OCI-M2 (cell line): ENCODE data around the gene RPGRIP1L.

ENCODE experiments used
- DNase-seq: peaks from one replicate; lab custom pipeline; 2025; ENCODE audit not compliant: unreplicated experiment; lab: John Stamatoyannopoulos, UW

Gene RPGRIP1L

DNA sequence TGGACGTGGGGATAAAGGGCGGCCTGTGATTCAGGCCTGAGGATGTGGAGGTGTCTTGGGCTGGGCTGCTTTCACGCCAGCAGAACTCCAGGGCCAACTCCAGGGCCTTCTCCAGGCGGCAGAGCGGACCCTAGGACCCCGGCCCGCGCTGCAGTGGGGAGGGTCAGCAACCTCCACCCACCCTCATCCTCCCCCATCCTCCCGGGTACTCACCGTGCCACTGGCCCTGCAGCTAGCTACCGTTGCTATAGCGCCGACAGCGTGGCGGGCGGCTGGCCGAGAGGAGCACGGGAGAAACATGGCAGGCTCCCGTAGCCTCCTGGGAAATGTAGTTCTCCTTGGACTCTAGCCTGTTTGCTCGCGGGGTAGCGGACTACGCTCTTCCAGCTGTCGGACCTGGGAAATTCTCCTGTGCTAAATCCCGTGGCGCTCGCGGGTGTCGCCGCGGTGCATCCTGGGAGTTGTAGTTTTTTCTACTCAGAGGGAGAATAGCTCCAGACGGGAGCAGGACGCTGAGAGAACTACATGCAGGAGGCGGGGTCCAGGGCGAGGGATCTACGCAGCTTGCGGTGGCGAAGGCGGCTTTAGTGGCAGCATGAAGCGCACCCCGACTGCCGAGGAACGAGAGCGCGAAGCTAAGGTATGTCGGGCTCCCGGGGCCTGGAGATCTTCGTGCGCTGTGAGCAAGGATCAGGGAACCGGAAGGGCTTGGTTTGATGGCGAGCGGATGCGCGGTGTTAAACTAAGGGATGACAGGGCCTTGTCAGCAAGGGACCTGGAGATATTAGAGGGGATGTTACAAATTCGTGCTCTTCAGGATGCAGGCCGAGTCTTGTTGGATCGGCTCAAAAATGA lies at the start of gene RPGRIP1L, which contains the start of gene FTO:
RPGRIP1L (minus strand) TSS at position 270 of the 855 bp plus-strand sequence. CDS start 3,136 bp downstream, outside the sequence.
FTO (plus strand) TSS at position 567 of the 855 bp plus-strand sequence.
- DNase-seq = peak; percentile 78

DNA sequence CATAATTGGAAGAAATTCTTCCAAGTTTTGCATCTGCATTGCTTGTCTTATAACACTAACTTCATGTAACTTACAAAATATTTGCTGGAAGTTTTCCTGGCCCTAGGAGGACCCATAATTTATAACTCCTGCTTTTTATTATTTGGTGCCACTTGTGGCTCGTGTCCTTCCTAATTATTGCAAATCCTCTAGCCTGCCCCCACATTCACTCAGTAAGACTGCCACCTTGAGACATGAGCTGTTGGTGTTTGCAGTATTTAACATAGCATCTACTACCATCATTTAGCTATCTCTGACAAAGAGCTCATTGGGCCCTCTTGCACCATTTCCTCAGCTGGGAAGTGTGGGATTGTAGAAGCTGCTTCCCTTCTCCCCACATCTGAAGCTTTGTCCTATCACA lies 49.8 kb upstream of the RPGRIP1L start:
- DNase-seq = no peak

DNA sequence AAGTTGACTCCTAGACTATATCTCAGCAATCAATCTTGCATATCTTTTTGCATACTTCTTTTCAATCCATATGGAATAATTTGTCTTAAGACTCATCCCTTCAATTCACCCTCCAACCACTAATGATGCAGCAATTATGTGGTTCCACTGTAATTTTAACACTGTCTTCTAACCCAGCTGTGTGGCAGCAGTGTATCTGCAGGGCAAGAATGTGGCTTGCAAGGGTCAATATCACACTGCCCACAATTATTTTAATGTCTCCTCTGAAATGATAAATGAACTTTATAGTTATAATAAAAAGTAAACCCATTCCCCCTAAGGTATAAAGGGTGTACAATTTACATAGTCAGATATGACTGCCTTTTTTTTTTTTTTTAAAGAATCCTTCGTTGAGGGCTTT lies 48.9 kb upstream of the RPGRIP1L start:
- DNase-seq = no peak

DNA sequence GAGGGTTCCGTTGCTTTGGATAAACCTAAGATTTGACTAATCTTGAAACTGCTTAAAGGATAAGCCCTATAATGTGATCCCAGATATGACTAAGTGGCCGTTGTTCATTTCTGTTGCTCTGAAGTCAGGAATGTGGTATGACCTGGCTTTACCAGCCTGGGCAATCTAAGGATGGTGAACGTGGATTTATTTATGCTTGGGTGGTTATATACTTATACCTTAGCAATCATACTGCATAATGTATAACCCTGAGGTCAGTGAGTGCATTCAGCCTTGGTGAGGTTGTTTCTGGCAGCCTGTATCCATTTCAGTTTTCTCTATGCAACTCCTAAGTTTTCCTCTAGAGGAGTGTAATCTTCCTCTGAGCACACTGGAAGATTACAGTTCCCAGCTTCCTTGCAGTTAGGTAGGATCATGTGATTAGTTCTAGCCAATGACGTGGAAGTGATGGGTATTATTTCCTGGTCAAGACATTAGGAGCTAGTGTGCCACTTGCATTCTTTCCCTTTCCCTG lies 42.2 kb upstream of the RPGRIP1L start:
- no peak for DNase-seq

DNA sequence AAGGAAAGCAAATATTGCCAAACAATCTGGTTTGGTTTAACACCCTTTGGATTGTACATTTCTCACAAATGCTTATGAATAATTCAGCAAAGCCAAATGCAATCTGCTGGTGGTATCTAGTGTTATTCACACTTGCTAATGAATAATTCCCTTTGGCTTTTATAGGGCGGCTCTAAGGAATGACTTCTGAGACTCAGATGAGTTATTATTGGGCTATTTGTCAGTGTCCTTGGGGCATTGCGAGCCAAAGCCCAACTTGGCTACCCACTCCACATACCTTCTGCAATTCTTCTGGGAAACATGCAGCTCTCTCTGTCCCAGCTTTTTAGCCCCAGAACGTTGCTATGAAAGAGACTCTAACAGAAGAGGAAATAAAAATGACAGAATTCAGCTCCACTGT lies 41.4 kb upstream of the RPGRIP1L start:
- DNase-seq = no peak

DNA sequence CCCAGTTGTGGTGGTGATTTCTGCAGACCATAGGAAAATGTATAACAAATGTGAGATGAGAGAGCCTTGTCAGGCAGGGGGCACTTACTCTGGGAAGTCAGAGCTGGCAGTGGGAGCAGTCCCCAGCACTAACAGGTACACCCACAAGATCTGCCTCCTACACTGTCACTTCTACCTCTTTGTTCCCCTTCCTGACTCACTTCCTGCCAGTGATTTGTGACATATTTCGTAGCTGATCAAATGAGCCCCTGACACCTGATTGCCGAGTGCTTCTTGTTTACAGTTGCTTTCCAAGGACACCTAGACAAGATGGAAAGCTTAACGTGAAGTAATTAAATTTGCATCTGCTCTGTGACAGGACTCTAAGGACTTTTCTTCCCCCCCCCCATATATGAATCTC lies 40.8 kb upstream of the RPGRIP1L start:
- no peak for DNase-seq

DNA sequence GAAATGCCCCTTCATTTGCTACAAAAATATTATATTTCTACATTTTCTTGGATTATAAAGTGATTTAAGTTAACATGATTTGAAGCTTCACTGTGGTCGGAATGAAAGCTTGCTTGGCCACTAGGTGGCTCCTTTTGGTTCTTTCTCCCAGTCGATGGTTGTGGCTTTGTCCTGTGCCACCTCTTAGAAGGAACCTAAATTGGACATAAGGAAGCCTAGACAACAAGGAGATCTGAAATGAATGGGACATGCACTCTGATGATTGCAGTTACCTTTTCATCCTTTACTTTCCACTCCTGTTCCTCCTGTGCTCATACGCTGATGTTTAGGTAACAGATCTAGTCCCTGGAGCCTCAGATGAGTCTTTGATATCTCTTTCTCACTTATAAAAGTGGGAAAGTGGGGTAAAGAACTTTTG lies 39.5 kb upstream of the RPGRIP1L start:
- no peak for DNase-seq

DNA sequence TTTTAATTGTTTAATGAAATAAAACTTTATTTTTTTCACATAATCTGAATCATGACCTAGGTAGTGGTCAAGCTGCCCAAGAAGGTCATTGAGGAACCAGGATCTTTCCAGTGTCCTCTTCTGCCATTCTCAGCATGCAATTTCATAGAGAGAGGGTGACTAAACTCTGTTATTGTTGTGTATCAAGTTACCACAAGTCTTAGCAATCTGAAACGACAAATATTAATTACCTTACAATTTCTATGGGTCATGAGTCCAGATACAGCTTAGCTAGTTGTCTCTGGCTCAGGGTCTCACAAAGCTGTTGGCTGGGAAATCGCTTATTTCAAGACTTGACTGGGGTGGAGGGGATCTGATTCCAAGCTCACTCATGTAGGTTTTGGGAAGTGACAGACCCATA lies 37.9 kb upstream of the RPGRIP1L start:
- no peak for DNase-seq

DNA sequence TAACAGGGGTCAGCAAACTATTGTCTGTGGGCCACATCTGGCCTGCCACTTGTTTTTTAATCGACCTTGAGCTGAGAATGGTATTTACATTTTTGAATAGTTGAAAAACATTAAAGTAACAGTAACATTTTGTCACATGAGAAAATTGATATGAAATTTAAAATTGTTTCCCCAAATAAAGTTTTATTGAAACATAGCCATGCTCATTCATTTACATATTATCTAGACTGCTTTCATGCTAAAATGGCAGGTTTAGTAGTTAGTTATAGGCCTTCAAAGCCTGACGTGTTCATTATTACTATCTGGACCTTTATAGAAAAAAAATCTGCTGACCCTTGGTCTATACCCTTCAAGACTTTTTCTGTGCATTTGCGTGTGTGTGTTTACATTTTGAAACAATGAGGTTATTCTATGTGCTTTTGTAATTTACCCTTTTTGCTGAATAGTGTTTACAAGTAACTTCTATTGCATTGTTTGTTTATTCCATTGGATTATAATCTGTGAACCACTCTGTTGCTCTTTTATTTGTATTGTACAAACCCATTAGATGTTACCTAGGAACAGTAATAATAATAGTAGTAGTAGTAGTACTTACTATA lies 37.4 kb upstream of the RPGRIP1L start:
- DNase-seq = no peak

DNA sequence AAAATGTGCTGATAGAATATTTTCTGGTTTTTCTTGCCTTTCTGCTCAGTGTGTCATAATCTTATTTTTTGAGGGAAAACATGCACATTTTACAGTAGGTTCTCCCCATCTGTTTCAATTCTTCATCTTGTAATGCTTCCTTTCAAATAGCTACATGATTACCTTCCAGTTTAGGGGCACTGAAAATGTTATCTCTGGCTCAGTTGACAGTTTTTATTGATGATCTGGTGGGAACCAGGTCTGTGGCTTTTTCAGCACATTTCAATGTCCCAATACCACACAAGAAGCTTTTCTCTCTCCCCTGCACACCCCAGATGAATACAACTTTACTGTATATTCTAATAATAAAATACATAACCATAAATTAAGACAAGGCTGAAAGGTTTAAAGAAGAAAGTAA lies 36.8 kb upstream of the RPGRIP1L start:
- DNase-seq = no peak

DNA sequence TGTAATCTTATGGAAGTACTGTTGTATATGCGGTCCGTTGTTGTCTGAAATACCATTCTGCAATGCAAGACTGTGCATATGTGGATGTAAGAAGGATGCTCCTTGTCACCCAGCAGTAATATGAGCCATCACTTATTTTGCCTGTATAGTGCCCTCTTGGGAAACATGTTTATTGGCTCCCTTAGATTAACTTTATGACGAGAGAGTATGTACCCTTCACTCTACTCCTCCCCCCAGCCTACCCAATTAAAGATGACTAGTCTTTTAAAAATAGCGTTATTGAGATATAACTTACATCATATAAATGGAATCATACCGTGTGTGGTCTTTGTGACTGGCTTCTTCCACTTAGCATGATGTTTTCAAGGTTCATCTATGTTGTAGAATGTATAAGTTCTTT lies 33.9 kb upstream of the RPGRIP1L start:
- no peak for DNase-seq

DNA sequence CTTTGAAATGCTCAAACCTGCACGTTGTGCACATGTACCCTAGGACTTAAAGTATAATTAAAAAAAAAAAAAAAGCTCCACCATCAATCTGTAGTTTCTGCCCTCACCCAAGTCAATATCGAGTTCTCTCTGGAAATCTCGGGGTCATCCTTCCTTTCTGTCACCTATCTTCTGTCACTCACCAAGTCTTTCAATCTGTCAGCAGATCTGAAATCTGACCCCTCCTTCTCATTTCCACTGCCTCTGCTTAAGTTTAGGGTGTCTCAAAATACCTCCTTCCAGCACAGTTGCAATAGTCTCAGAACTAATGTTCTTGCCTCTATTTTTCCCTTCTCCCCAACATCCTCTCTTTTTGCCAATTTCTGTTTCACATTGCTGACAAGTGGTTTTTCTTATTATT lies 32.6 kb upstream of the RPGRIP1L start:
- DNase-seq = no peak

DNA sequence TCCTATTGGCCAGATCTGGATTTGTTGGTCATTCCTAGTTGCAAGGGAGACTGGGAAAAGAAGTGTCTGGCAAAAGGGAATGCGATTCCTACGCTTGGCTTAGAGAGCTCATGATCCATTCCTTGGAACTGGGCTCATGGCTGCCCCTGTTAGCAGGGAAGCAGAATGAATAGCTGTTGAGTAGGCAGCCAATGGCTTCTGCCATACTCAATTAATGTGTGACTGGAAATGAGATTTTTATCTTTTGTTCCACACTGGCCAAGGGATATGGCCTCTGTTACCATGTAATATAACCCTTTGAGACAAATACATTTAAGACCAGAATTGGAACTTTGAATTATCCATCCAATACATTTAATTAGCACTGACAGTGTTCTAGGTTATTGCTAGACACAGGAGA lies 31.2 kb upstream of the RPGRIP1L start:
- no peak for DNase-seq

DNA sequence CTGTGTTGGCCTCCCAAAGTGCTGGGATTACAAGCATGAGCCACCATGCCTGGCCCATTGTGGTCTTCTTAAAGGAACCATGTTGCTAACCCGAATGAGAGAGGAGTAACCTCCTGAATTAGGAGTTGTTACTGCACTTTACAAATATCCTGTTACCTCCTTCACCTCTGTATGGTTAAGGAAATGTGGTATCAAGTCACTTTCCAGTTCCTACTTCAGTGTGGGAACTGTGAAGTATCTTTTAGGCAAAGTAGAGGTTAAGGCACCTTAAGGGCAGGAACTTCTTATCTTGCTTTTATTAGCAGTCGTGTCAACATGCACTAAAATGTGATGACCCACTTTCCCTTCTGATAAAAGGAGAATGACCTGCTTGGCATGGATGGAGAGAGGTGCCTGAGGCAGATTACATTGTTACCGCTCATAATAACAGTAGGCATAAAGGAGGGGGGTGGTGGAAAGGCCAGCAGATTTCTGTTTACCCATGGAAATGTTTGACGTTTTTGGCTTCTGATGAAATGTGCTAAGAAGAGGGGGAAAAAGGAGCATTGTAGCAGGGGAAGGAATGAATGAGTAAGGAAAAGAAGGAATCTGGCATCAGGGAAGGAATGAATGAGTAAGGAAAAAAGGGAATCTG lies 28.8 kb upstream of the RPGRIP1L start:
- DNase-seq = no peak

DNA sequence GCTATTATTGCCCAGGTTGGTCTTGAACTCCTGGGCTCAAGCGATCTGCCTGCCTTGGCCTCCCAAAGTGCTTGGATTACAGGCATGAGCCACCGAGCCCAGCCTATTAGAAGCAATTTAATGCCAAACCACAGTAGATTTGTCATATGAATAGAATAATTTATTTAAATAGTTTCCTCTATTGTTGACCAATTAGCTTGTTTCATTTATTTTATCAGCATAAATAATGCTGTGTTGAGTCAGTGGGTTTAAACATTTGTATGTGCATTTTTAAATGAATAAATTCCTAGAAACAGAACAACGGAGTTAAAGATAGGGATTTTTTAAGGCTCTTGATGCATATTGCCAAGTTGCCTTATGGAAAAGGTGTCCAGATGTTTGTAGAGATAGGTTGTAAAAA lies 27.0 kb upstream of the RPGRIP1L start:
- no peak for DNase-seq

DNA sequence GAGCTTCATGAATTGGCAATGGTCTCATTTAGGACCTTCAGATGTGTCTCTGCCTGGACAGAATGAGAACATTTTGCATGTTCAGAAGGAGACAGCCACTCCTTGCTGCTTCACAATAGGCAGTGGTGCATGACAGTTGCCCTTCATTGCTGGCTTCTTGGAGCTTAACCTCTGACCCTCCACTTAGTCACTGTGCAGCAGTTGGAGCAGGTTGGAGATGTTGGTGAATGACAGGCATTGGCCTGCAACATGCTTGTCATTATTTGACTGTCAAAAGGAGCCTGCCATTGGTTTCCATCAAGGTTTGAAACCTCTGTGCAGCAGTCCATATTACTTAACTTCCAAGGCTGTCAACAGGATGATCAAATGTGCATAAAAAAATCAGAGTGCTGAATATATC lies 23.0 kb upstream of the RPGRIP1L start:
- DNase-seq = no peak

DNA sequence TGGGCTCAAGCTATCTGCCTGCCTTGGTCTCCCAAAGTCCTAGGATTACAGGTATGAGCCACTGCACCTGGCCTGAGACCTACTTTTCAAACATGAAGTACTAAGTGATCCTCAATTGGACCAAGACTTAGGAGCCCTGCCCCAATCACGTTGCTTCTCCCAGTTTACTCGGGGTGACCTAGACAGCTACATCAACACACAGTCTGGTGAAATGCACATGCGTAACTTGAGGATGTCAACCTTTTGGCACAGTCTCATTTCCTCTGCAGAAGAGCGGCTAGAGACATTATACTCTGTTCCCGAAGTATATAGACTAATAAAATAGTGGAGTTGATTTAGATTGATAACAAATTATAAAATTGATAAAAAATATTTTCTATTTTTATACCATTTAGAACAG lies 17.4 kb upstream of the RPGRIP1L start:
- no peak for DNase-seq

DNA sequence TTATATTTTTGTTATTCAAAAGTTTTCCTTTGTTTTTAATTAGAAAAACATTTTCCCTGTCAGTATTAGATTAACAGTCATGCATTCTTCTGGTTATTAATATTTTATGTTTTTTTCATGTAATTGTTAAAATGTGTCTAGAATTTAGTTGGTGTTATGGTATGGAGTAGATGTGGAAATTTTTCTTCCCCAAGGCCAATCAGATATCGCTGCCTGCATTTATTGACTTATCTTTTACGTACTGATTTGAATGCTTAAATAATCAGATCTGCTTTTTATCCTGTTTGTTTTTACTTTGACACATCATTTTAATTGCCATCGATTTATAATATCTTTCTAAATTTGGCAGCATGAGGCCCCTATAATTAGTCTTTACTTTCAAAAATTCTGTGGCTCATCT lies 13.9 kb upstream of the RPGRIP1L start:
- DNase-seq = no peak

DNA sequence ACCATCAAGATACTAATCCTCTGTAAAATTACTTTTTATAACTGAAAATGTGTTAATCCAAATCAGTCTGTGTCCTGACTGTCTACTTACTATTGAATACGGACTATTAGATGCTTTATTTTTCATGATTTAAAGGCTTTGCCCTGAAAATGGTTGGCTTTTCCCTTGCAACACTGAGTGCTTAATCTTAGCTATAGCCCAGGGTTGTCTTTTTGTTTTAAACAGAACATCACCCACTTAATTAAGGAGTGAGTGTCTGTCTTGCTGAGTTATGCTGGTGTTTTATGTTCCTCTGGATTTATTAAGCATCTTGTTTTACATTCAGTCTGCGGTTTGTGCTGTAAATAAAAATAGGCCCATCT lies 11.3 kb upstream of the RPGRIP1L start:
- no peak for DNase-seq

DNA sequence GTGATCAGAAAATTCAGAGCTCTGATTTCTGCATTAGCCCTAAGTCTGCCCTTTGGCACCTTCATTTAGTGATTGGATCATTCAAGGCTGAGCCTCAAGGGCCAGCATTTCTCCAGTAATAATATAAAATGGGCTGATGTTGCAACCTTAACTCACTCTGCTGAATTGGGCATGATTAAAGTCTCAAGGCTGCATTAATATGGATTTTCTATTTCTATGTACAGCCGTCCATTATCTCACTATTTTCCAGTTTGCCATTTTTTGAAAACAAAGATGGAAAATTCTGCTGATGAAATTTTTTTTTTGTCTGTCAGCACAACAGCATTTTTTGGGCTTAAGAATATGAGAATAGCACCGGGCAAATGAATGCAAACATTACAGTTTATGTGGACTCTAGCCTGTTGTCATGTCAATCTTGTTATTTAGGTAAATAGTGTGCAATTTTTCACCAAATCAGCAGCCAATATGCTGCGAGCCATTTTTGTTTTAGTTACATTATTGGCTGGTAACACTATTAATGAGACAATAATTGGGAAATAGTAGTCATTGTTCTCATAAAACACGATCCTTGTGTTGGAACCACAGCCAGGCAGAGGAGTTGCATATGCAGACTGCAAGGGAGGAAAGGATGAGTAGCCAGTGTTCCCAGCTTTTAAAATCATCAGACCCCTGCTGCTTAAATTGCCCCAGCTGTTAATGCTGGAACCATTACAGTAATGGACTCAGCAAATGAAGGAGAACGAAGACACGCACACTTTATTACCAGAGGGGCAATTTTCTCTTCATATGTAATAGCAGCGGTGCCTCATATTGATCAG lies 10.8 kb upstream of the RPGRIP1L start:
- DNase-seq = no peak
